Stimulated activated naive CD4-positive, alpha-beta T cell treated with Interleukin-2 at 50 U/mL for 16 hours (primary cell): ENCODE results near the gene RBBP9.
A peak's percentile ranks its signal among the peaks of the same experiment; 100 is the strongest.
"Not testable (repeated sequence)": the region's sequence is repeated elsewhere in the genome, so short reads cannot be mapped to it uniquely, and the experiment has no call there.

Experiments used
- DNase-seq: peaks from one replicate; lab custom pipeline; 2025; lab: John Stamatoyannopoulos, UW

Gene RBBP9

DNA sequence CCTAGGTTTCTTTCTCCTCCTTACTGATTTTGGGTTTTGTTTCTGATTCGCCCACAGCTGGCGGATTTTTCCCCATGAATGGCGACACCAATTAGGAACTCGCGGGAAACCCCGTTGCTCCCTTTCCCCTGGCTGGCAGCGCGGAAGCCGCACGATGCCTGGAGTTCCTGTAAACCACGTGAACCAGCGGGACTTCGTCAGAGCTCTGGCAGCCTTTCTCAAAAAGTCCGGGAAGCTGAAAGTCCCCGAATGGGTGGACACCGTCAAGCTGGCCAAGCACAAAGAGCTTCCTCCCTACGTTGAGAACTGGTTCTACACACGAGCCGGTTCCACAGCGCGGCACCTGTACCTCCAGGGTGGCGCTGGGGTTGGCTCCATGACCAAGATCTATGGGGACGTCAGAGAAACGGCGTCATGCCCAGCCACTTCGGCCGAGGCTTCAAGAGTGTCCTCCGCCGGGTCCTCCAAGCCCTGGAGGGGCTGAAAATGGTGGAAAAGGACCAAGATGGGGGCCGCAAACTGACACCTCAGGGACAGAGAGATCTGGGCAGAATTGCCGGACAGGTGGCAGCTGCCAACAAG is 7.5 kb upstream of the RBBP9 start:
- no peak for DNase-seq

DNA sequence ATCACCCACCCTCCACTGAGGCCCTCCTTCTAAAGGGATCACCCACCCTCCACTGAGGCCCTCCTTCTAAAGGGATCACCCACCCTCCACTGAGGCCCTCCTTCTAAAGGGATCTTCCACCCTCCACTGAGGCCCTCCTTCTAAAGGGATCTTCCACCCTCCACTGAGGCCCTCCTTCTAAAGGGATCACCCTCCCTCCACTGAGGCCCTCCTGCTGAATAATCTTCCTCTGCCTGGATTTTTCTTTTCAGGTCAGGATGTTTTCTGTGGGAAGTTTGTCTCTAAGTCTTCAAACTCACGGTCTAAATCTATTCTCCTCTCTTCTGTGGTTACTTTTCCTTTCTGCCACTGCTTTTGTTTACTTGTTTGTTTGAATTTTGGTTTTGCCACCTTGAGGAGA is 4.6 kb upstream of the RBBP9 start:
- not testable (repeated sequence) for DNase-seq

GRCh38 chr20:18497603-18498002 is 578 bp upstream of the RBBP9 start:
- no peak for DNase-seq

GRCh38 chr20:18496042-18496441 is 983 bp downstream of the RBBP9 start:
- DNase-seq = no peak

DNA sequence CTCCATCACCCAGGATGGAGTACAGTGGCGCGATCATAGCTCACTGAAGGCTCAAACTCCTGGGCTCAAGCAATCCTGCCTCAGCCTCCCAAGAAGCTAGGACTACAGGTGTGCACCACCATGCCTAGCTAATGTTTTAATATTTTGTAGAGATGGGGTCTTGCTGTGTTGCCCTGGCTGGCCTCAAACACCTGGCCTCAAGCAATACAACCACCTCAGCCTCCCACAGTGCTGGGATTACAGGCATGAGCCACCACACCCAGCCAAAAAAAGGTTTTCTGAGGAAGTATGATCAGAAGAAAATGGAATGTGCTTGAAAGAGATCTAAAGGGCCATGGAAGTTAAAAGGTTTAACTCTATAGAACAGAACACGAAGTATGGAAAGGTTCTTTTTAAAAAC is 8.7 kb downstream of the RBBP9 start:
- DNase-seq = no peak

GRCh38 chr20:18481596-18481995 is 15.4 kb downstream of the RBBP9 start:
- no peak for DNase-seq

GRCh38 chr20:18477821-18478220 is 19.2 kb downstream of the RBBP9 start:
- DNase-seq = no peak

DNA sequence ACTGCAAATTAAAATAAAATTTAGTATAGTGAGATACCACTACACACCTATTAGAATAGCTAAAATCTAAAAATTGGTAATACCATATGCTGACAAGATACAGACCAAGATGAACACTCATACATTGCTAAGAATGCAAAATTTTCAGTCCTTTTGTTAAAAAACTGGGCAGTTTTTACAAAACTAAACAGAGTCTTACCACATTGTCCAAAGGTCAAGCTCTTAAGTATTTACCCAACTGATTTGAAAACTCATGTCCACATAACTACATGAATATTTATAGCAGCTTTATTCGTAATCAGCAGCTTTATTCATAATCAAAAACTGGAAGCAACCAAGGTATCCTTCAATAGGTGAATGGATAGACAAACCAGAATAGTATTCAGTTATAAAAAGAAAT is 19.8 kb downstream of the RBBP9 start:
- no peak for DNase-seq

GRCh38 chr20:18466894-18467730 is 29.9 kb downstream of the RBBP9 start, which contains the start of the genes DZANK1 and POLR3F:
TSS of gene DZANK1 (minus strand) at chr20:18467030. CDS start at chr20:18465358, 1,672 bp downstream.
TSS of gene POLR3F (plus strand) at chr20:18467390. CDS start at chr20:18467507, 117 bp downstream.
- peak; percentile 91 for DNase-seq

DNA sequence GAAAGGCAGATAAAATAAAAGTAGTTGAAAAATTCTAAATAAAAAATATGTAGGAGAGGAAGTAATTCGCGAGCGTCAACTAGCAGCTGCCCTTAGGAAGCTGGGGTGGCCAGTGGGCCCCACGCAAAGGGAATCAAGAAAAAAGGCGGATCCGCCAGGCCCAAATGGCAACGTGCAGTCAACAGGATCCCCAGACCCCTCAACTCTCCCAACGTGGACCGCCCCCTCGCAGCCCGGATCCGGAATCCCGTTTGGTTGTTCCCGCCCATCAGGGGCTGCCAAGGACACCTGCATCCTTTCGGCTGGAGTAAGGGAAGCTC is 30.5 kb downstream of the RBBP9 start:
- no peak for DNase-seq

- no peak for DNase-seq
Observed at GRCh38 chr20:18465536-18466200, 31.4 kb downstream of the RBBP9 start.

DNA sequence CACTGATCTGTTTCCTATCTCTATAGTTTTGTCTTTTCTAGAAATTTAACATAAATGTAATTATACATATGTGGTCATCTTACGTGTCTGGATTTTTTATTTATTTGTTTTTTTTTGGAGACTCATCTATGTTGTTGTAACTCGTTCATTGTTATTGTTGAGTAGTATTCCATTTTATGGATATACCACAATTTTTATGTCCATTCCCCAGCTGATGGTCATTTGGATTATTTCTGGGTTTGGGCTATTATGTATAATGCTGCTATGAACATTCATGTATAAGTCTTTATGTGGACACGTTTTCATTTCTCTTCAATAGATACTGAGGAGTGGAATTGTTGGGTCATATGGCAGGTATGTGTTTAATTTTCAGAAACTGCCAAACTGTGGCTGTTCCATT is 40.4 kb downstream of the RBBP9 start:
- no peak for DNase-seq

- DNase-seq = no peak
Observed at GRCh38 chr20:18443886-18444285, 53.1 kb downstream of the RBBP9 start.

- DNase-seq = no peak
Observed at GRCh38 chr20:18440403-18440802, 56.6 kb downstream of the RBBP9 start.

GRCh38 chr20:18436847-18437246 is 60.2 kb downstream of the RBBP9 start:
- DNase-seq = no peak
